H1 (cell line): ENCODE data around the gene ZNF837. TPM values are rescaled to one million over a fixed set of nuclear protein-coding genes. Genes with fewer than 3 reads are reported as not detected.

Experiments used
- BACH1 ChIP-seq: IDR thresholded peaks from 2 replicates; pipeline ENCODE4 v1.6.1; 2012; ENCODE audit warnings: low read length, improper control_type of control experiment
- CHD7 ChIP-seq: fragments of 300-600 bp; sonication (generic); IDR thresholded peaks from 2 replicates; pipeline ENCODE4 v1.7.1; 2012; ENCODE audit warnings: low read length, moderate library complexity, mild to moderate bottlenecking, inconsistent platforms; ENCODE audit not compliant: insufficient replicate concordance
- CREB1 ChIP-seq: IDR thresholded peaks from 2 replicates; pipeline ENCODE4 v1.6.1; 2012; ENCODE audit warnings: inconsistent platforms
- CTBP2 ChIP-seq: IDR thresholded peaks from 2 replicates; pipeline ENCODE4 v1.7.0; 2011; ENCODE audit warnings: borderline replicate concordance, mild to moderate bottlenecking, moderate library complexity, mixed read lengths, low read length; ENCODE audit not compliant: insufficient read depth, insufficient read length
- FOSL1 ChIP-seq: IDR thresholded peaks from 2 replicates; pipeline ENCODE4 v1.6.1; 2011; ENCODE audit warnings: mild to moderate bottlenecking, low read depth, low read length, moderate library complexity; ENCODE audit not compliant: insufficient read depth
- HDAC2 ChIP-seq, 2 experiments: fragments of 300-600 bp in 1 of 2; sonication (generic) in 1 of 2; IDR thresholded peaks; 2 replicates each; pipeline ENCODE4 v1.6.1; 2011 to 2012; ENCODE audit warnings: low read depth in 2 of 2, low read length in 2 of 2, mild to moderate bottlenecking in 2 of 2, moderate library complexity in 2 of 2, borderline replicate concordance in 1 of 2, inconsistent platforms in 1 of 2
- KDM4A ChIP-seq: IDR thresholded peaks from one replicate; pipeline ENCODE4 v1.7.1; 2012; ENCODE audit warnings: low read depth, mild to moderate bottlenecking, moderate library complexity, low read length, inconsistent platforms; ENCODE audit not compliant: severe bottlenecking
- POLR2AphosphoS5 ChIP-seq: IDR thresholded peaks from 2 replicates; pipeline ENCODE4 v1.6.1; 2011; ENCODE audit warnings: low read depth, low read length
- POU5F1 ChIP-seq: IDR thresholded peaks from 2 replicates; pipeline ENCODE4 v1.6.1; 2011; ENCODE audit warnings: low read depth, mild to moderate bottlenecking, low read length, moderate library complexity
- TEAD4 ChIP-seq: IDR thresholded peaks from 2 replicates; pipeline ENCODE4 v1.6.1; 2012; ENCODE audit warnings: low read depth, low read length, inconsistent platforms, mixed read lengths
- polyA plus RNA-seq, 7 experiments: library from polyadenylated mRNA; depleted of rRNA in 3 of 7; stranded (reverse) in 5 of 7; unstranded in 2 of 7; fragments of >200 nt in 5 of 7; fragments of 200-250 nt in 2 of 7; gene quantifications; 1 replicate in 5 of 7; 2 replicates in 1 of 7; 4 replicates in 1 of 7; pipeline versions ENCODE4 v1.2.1 to v1.2.3, GENCODE V29; 2011 to 2013; ENCODE audit warnings: missing spikeins in 2 of 7, mixed read lengths in 2 of 7
- total RNA-seq: library from RNA; stranded (reverse); fragmentation: NEBNext Ultra II Directional; extraction: Animal tissue kit (Norgen Biotek cat#: 25700); gene quantifications from 2 replicates; pipeline ENCODE4 v1.2.1, GENCODE V29; 2021

The ZNF837 gene
- total and polyA plus RNA-seq, 2 of the 8 experiments (the other 6 are each of a cell fraction or from before 2014, with no cell fraction given) = 1.9 to 3.3 TPM

- TF ChIP-seq CHD7 (no peak), CREB1 (no peak), HDAC2 (IDR thresholded peaks at IDR 0.05; ENCODE audit: borderline replicate concordance in 1 of 2, low read depth in 2 of 2, low read length in 2 of 2) (no peak), TEAD4 (no peak), POLR2AphosphoS5 (no peak), CTBP2 (no peak), FOSL1 (no peak), KDM4A (no peak), BACH1 (no peak), POU5F1 (no peak)
Measured at GRCh38 chr19:58353717-58354477, 26.9 kb downstream of the ZNF837 start (continued).
